Panc1 (cell line): ENCODE measurements around the gene KPNA5.

Experiments
- POLR2AphosphoS5 ChIP-seq: IDR thresholded peaks from 2 replicates; pipeline ENCODE4 v1.6.1; 2012; ENCODE audit warnings: mild to moderate bottlenecking, low read depth, low read length, moderate library complexity
- SIN3A ChIP-seq: IDR thresholded peaks from 2 replicates; pipeline ENCODE4 v1.6.1; 2012; ENCODE audit warnings: low read depth, mild to moderate bottlenecking, low read length, moderate library complexity, borderline replicate concordance; ENCODE audit not compliant: insufficient read depth
- TCF7L2 ChIP-seq: IDR thresholded peaks from 2 replicates; pipeline ENCODE4 v1.6.1; 2011; ENCODE audit warnings: mild to moderate bottlenecking, low read depth, low read length, inconsistent platforms
- TF ChIP-seq, protein P1 (sequence below): fragments of 450-650 bp; IDR thresholded peaks from 2 replicates; pipeline ENCODE4 v1.5.1; 2017; ENCODE audit warnings: mild to moderate bottlenecking

DNA sequence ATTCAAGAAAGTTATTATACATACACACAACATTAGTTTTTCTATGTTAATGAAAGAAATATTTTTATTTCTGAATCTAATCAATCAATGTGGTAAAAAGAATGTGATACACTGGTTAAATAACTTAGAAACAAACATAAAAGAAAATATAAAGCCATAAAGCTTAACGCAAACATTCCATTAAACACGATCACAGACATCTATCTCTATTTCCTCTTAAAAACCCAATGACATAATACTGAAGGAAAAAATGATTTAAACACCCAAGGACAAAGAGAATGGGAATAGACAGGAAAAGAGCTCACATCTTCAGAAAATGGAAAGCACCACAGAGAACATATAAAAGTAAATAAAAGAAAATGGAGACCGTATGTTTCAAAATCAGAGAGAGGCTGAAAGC, 31.9 kb upstream of the KPNA5 start:
- TF ChIP-seq, protein P1, sequence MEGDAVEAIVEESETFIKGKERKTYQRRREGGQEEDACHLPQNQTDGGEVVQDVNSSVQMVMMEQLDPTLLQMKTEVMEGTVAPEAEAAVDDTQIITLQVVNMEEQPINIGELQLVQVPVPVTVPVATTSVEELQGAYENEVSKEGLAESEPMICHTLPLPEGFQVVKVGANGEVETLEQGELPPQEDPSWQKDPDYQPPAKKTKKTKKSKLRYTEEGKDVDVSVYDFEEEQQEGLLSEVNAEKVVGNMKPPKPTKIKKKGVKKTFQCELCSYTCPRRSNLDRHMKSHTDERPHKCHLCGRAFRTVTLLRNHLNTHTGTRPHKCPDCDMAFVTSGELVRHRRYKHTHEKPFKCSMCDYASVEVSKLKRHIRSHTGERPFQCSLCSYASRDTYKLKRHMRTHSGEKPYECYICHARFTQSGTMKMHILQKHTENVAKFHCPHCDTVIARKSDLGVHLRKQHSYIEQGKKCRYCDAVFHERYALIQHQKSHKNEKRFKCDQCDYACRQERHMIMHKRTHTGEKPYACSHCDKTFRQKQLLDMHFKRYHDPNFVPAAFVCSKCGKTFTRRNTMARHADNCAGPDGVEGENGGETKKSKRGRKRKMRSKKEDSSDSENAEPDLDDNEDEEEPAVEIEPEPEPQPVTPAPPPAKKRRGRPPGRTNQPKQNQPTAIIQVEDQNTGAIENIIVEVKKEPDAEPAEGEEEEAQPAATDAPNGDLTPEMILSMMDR, result no peak
- TF ChIP-seq TCF7L2, result no peak
- TF ChIP-seq SIN3A, result no peak
- no peak for TF ChIP-seq POLR2AphosphoS5
